ENCODE results near the gene CPNE1. TPM values are rescaled to one million over a fixed set of nuclear protein-coding genes. Genes with fewer than 3 reads are reported as not detected.

Gene CPNE1
- total RNA-seq, 4 donors from 2014 or later: 37.3 to 60.7 (median 50.1) TPM

DNA sequence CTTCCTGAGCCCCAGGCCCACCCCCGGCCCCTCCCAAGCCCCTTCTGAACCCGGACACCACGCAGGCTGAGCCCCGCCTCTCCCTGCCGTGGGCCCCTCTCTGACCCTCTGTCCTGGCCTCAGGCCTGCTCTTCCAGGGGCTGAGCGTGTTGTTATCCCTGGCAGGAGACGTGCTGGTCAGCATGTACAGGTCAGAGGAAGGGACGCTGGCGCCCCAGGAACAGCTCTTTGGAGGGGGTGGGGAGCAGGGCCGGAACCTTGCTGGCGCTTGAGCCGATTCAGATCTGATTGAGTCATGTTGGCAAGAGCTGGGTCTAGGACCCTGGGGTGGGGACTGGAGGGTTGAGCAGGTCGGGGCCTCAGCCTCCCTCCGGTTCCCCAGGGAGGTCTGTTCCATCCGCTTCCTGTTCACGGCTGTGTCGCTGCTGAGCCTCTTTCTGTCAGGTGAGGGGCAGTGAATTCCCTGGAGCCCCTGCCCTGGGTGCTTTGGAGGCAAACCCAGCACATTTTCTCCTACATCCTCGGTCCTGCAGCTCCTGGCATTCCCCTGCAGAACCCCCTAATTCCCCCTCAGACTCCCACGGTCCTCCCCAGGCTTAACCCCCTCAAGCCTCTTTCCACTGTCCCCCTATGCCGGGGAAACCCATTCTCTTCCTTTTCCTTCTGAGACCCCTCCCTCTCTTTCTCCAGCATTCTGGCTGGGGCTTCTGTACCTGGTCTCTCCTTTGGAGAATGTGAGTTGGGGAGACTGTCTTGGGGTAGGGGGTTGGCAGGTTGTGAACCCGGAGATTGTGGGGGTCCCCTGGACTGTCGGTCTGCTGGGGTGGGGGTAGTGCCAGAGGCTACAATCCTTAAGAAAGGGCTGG lies 47.1 kb downstream of the CPNE1 start:
- in situ Hi-C loops (cut with MboI; ENCODE audit: low sequenced_read_pairs in 4 of 4) (no loop called here), intact Hi-C loops (cut with DNase I; ENCODE audit: low total_unique reads) (loop anchor here (1.0 to 10.0 kb wide), 3 partner anchors 47 to 153 kb away; partner anchors contain the start of genes CPNE1 and RBM12)
- no peaks in the 10 kb centered on the region for H3K27me3 ChIP-seq
- H3K27ac ChIP-seq: peak overlapping the region; percentile 66 to 86 (median 80)
- ATAC-seq: peak; percentile 12 to 19
- H3K36me3 ChIP-seq: peaks cover 0 to 8% of the 10 kb centered on the region in 2 donors
- peak; percentile 32 to 55 for DNase-seq
- peaks cover 18 to 32% of the 10 kb centered on the region in 2 donors for H3K4me1 ChIP-seq
- no peaks in the 10 kb centered on the region for H3K9me3 ChIP-seq
- H3K4me3 ChIP-seq: peak overlapping the region; percentile 65 to 71 (median 71)
- TF ChIP-seq, protein P1, sequence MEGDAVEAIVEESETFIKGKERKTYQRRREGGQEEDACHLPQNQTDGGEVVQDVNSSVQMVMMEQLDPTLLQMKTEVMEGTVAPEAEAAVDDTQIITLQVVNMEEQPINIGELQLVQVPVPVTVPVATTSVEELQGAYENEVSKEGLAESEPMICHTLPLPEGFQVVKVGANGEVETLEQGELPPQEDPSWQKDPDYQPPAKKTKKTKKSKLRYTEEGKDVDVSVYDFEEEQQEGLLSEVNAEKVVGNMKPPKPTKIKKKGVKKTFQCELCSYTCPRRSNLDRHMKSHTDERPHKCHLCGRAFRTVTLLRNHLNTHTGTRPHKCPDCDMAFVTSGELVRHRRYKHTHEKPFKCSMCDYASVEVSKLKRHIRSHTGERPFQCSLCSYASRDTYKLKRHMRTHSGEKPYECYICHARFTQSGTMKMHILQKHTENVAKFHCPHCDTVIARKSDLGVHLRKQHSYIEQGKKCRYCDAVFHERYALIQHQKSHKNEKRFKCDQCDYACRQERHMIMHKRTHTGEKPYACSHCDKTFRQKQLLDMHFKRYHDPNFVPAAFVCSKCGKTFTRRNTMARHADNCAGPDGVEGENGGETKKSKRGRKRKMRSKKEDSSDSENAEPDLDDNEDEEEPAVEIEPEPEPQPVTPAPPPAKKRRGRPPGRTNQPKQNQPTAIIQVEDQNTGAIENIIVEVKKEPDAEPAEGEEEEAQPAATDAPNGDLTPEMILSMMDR (IDR thresholded peaks at IDR 0.05 in 4 of 5, conservative IDR thresholded peaks at IDR 0.05 in 1 of 5): peak; percentile 21 to 47 (median 24)
- TF ChIP-seq POLR2A (IDR thresholded peaks at IDR 0.05): no peak

DNA sequence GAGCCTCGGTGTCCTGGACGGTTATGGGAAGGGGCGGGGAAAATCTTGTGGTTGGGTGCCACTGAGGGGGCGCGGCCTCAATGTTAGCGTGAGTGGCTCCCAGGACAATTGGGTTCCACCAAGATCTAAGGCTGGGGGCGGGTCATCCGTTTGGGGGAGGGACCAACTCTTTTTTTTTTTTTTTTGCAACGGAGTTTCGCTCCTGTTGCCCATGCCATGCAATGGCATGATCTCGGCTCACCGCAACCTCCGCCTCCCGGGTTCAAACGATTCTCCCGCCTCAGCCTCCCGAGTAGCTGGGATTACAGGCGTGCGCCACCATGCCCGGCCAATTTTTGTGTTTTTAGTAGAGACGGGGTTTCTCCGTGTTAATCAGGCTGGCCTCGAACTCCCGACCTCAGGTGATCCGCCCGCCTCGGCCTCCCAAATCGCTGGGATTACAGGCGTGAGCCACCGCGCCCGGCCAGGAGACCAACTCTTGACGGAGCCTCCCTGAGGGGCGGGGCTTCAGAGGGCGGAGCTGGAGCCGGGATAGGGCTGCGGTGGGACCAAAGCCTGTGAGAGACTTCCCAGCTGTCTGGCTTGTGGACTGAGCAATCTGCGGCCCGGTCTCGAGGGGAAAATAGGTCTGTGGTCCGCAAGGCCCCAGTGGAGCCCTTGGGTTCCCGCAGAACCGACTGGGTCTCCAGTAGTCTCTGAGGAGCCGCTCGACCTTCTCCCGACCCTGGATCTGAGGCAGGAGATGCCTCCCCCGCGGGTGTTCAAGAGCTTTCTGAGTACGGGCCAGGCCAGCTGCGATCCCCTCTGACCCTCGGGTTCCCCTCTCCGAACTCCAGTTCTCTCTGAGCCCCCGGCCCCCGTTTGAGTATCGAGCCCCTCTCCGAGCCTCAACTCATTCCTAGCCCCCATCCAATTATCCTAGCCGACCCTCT lies 48.0 kb downstream of the CPNE1 start:
- peak; percentile 64 to 80 for DNase-seq
- H3K4me1 ChIP-seq: peaks cover 18 to 32% of the 10 kb centered on the region in 2 donors
- TF ChIP-seq, protein P1 (IDR thresholded peaks at IDR 0.05 in 4 of 5, conservative IDR thresholded peaks at IDR 0.05 in 1 of 5): no peak
- TF ChIP-seq POLR2A (IDR thresholded peaks at IDR 0.05): peak; percentile 53 to 68
- H3K9me3 ChIP-seq: no peaks in the 10 kb centered on the region
- peak overlapping the region; percentile 66 to 86 (median 80) for H3K27ac ChIP-seq
- in situ Hi-C loops (cut with MboI; ENCODE audit: low sequenced_read_pairs in 4 of 4) (no loop called here), intact Hi-C loops (cut with DNase I; ENCODE audit: low total_unique reads) (loop anchor here (1.0 to 10.0 kb wide), 3 partner anchors 48 to 152 kb away; partner anchors contain the start of genes CPNE1 and RBM12)
- no peaks in the 10 kb centered on the region for H3K27me3 ChIP-seq
- peak; percentile 55 to 91 for ATAC-seq
- H3K36me3 ChIP-seq: peaks cover 0 to 3% of the 10 kb centered on the region in 2 donors
- peak overlapping the region; percentile 65 to 71 (median 71) for H3K4me3 ChIP-seq

DNA sequence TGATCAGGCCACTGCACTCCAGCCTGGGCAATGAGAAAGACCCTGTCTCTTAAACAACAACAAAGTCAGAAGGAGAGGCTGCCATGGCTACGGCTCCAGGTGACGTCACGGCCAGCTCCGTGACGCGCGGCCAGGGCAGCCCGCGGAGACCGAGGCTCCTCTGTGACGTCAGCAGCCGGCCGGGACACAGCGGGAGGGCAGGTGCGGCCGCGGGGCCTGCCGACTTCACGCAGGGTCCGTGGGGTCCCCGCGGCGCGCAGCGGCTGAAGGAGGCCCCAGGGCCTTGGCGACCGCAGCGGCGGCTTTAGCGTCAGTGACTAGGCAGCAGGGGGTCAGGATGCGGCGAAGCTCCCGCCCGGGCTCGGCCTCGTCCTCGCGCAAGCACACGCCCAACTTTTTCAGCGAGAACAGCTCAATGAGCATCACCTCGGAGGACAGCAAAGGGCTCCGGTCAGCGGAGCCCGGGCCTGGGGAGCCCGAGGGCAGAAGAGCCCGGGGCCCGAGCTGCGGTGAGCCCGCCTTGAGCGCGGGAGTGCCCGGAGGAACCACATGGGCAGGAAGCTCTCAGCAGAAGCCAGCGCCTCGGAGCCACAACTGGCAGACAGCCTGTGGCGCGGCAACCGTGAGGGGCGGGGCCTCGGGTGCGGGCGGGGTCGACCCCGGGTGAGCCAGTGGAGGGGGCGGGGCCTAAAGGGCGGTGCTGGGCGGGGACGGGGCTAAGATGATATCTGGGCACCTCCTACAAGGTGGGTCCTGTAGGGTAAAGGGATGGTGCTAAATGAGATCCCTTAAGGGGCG lies 48.8 kb downstream of the CPNE1 start, which contains the start of gene SPAG4:
Gene SPAG4 (plus strand): TSS at position 163 of the 798 bp plus-strand sequence. CDS start 175 bp downstream, at position 338.
- no peaks in the 10 kb centered on the region for H3K36me3 ChIP-seq
- ATAC-seq (peak; percentile 2 to 88), DNase-seq (peak; percentile 97 to 99)
- peak; percentile 57 to 65 for TF ChIP-seq POLR2A (IDR thresholded peaks at IDR 0.05)
- TF ChIP-seq, protein P1 (IDR thresholded peaks at IDR 0.05 in 4 of 5, conservative IDR thresholded peaks at IDR 0.05 in 1 of 5): no peak
- H3K4me1 ChIP-seq: peaks cover 18 to 32% of the 10 kb centered on the region in 2 donors
- intact Hi-C loops (cut with DNase I; ENCODE audit: low total_unique reads): loop anchor here (2.0 to 10.0 kb wide), 2 partner anchors 75 to 151 kb away; no protein-coding TSS in a partner anchor
- H3K27me3 ChIP-seq: no peaks in the 10 kb centered on the region
- H3K9me3 ChIP-seq: no peaks in the 10 kb centered on the region
- H3K4me3 ChIP-seq: peak within 1 kb of the TSS; percentile 65 to 71 (median 71)
- peak within 1 kb of the TSS; percentile 76 to 86 (median 84) for H3K27ac ChIP-seq
- in situ Hi-C loops (cut with MboI; ENCODE audit: low sequenced_read_pairs in 4 of 4): no loop called here

DNA sequence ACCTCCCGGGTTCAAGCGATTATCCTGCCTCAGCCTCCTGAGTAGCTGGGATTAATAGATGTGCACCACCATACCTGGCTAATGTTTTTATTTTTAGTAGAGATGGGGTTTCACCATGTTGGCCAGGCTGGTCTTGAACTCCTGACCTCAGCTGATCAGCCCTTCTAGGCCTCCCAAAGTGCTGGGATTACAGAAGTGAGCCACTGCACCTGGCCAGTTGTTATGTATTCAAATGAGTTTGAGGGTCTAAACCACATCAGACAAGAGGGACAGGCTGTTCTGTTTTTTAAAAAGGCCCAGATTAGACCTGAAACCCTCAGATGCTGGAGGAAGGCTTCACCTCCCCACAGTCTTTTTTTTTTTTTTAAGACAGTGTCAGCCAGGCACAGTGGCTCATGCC lies 53.2 kb downstream of the CPNE1 start:
- Histone ChIP-seq H3K9me3 (no peaks in the 10 kb centered on the region), H3K36me3 (no peaks in the 10 kb centered on the region), H3K4me1 (no peaks in the 10 kb centered on the region), H3K4me3 (no peak overlapping the region), H3K27me3 (no peaks in the 10 kb centered on the region), H3K27ac (no peak overlapping the region)
- DNase-seq (no peak), ATAC-seq (no peak)
- no peak for TF ChIP-seq POLR2A (IDR thresholded peaks at IDR 0.05)
- TF ChIP-seq, protein P1 (IDR thresholded peaks at IDR 0.05 in 4 of 5, conservative IDR thresholded peaks at IDR 0.05 in 1 of 5): no peak
- intact Hi-C loops (cut with DNase I; ENCODE audit: low total_unique reads): loop anchor here (10.0 kb wide), 1 partner anchor 147 kb away; no protein-coding TSS in a partner anchor
- in situ Hi-C loops (cut with MboI; ENCODE audit: low sequenced_read_pairs in 4 of 4): no loop called here
